CD4-positive, alpha-beta T cell treated with Interleukin-15 for 4 hours (primary cell): ENCODE data around the gene UXT.
"Not testable (repeated sequence)": the region's sequence is repeated elsewhere in the genome, so short reads cannot be mapped to it uniquely, and the experiment has no call there.

Source experiments
- DNase-seq: peaks from one replicate; pipeline ENCODE4 v3.0.0-alpha.2; 2020; ENCODE audit warnings: low spot score

Gene UXT, protein sequence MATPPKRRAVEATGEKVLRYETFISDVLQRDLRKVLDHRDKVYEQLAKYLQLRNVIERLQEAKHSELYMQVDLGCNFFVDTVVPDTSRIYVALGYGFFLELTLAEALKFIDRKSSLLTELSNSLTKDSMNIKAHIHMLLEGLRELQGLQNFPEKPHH

DNA sequence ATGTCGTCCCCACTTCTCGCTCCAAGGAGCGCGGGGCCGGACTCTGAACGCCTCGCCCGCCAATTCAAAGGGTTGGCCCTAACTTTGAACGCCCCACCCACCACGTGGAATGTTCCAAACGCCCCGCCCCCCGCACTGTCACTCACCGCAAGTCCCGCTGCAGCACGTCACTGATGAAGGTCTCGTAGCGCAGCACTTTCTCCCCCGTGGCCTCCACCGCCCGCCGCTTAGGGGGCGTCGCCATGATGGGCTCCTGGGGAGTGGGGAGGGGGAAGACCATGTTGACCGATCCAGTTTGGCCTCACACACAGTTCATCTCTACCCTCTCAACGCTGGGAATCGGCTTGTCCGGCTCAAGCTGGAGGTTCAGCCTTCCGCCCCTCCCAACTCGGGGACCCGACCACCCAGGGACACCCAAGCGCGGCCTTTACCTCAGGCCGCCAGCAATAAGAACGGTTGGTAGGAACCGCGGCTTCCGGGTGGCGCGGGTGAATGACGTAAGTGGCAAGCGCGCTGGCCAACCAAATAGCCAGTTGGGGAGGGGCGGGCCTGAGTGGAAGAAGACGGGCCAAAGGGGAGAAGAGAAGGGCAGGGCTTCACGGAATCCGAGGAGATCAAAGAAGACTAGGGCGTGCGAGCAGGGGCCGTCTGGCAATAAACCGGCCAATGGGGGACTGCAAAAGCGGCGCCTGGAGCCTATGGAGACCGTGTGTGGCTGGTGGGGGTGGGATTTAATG is at the start of gene UXT:
UXT (minus strand) TSS at position 497 of the 737 bp plus-strand sequence; CDS start at position 244, 253 bp downstream.
- peak; percentile 92 for DNase-seq

DNA sequence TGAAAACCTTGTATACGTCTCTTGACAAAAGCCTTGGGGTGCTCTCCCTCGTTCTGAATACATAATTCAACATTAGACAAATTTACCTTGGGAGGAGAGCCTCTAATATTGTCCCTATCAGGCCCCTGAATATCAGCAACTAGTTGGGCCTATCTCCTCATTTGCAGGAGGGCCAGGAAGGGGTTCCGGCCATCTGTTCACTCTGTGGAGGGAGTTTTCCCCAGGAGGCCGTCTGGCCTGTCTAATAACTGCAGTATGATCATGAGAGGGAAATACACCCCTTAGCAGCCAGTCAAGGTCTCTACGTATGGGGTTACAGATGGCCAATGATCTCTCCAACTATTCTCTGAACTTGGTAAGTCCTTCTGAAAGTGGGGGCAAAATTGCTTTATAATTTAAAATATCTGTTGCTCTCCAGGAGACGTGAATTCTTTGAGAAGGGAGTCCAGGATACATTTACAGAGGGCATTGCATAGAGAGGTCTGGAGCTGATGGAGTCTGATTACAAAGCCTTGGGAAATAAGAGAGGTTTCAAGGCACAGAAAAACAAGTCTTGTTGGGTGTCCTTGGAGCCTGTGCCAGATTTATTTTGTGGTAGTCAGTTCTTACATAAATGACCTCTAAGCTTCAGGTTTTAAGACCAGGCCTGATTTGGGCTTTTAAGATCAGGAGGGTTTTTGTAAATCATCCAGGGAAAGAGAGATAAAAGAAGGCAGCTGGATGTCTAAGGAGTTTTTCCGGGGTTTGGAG is 48.2 kb upstream of the UXT start:
- no peak for DNase-seq

DNA sequence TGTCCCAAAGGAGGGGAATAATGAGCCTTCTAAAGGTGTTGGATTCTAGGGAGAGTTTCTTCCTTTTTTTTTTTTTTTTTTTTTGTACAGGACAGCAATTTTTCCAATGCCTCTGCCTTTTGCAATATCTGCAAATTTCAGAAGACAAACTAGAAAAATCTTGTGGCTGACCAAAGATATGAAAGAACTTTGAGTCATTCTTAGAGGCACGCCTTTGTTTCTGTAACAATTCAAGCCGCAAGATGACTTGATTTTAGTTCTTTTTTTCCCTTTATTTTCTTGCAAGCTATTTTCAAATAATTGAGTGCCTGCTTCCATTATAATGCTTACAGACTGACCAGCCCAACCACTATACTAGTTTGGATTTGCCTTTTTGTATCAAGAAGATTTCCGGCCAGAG is 47.6 kb upstream of the UXT start:
- DNase-seq: no peak

DNA sequence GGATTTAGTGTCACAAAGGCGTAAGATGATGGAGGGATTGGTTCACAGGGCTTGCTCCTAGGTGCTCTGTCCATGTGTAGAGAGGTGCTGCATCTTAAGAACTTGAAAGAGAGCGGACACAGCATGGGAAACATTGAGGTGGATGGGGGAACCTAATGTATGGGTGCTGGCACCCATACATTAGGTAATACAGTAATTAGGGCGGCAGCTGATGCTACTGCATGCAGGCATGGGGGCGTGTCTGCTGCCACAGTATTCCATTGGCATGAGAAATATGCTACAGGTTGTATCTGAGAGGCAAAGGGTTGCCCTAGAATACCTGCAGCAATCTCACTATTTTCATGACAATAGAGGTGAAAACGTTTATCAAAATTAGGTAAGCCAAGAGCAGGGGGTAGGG is 45.8 kb upstream of the UXT start:
- DNase-seq: no peak

DNA sequence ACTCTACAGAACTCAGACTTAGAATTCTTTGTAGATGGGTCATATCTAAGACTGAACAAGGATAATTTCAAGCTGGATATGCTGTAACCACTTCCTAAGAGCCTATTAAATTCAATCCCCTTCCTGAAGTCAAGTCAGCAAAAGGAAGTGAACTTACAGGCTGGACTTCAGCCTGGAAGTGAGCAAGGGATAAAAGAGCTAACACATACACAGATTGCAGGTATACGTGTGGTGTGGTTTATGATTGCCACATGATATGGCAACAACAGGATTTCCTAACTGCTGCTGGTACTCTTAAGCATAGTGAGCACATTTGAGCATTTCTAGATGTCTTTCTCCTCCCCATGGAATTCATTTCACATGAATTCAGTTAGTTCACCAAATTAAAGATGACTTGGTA is 38.2 kb upstream of the UXT start:
- DNase-seq: no peak

DNA sequence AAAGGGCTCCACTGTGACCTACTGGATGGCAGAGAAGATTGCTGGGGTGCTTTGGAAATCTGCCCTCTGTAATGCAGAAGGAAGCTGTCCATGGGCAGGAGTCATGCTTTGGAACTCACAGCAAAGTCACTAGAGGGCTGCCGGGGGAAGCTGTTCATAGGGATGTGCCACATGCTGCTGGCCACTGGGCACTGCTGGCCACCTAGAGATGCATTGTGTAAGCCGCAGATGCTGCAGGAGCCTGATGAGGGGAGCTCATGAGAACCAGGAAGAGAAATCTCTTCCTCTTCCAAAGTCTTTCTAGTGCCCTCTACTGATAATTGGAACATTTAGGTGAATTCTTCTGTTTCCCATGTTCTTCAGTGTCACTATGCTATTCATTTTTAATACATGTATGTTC is 31.2 kb upstream of the UXT start:
- no peak for DNase-seq

DNA sequence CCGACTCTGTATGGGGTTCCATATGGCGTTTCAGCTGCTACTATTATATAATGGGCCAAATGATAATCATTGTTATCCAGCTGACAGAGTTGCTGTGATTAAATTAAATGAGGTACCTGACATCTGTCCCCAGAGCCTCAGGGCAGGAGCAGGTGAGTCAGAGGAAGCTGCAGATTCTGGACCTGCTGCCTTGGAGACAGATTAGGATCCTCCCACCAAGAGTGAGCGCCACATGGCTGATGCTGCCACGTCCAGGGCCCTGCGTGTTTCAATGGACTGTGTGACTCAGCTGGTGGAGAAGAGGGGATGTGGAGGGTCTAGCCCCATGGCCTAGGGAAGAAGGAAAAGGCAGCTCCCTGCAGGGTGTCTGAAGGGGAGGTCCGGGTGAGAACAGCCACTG is 28.3 kb upstream of the UXT start:
- no peak for DNase-seq

DNA sequence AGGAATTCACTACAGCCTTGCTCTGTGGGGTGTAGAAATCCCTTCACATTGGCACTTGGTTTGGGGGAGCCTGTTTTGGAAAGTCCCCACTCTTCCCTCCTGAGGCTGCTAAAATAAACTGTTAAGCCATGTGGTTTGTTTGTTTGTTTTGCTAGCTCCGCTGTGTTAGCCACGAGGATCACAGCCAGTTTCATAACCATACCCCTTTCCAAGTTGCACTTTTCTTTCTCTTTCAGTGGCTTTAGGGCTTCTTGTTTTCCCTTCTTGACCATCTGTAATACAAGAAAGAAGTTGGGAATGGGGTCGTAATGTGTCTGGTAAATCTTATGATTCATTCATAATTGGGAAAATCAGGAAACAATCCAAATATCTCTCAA is 24.8 kb upstream of the UXT start:
- DNase-seq: no peak

DNA sequence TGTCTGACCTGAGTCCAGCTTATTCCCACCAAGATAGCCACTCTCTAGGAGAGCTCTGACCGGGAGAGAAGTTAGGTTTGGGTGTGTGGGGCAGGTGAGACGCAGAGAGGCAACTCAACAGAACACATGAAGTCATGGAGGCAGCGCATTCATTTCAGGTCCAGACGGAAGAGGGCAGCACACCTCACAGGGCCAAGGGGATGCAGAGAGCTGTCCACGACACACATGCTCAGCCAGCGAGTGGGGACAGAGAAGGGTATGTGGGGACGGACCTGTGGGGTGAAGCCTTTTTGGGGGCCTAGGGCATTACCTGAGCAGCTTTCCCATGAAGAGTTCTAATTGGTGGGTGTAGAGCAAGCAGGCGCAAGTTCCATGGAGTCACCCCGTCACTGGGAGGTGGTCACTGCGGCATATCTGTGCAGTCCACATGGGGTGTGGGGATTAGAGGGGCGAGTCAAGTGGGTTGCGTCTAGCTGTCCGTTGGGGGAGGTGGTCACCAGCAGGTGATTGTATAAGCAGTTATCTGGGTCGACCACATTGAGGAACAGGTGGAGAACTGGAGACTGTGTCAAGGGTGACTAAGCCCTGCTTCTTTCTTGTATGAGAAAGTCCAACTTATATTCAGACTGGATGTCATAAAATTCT is 24.3 kb upstream of the UXT start:
- no peak for DNase-seq

DNA sequence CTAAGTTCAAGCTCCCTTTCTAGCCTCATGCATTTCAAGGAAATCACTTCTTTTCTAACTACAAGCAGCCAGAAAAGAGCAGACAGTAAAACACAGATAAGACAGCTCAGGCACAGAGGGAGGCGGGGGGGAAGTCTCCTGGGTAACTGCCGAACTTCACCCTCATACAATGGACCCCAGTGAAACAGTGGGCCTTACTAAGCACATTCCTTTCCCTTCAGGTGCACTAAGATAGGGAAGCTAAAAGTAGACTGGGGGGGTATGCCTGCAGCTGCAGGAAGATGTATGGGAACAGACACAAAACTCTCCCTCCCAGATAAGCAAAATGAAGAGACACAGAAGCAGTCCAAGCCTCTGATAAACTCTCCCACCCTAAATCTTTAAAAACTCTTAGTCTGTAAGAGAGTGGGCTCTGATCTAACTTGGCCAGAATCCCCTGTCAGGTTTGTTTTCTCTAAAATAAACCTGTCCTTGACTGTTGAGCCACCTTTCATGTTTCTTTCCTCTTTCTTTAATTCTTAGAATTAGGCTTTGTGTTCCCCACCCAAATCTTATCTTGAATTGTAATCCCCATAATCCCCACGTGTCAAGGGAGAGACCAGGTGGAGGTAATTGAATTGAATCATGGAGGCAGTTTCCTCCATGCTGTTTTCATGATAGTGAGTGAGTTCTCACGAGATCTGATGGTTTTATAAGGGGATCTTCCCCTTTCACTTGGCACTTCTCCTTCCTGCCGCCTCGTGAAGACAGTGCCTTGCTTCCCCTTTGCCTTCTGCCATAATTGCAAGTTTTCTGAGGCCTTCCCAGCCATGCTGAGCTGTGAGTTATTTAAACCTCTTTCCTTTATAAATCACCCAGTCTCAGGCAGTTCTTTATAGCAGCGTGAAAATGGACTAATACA is 17.2 kb upstream of the UXT start:
- not testable (repeated sequence) for DNase-seq

DNA sequence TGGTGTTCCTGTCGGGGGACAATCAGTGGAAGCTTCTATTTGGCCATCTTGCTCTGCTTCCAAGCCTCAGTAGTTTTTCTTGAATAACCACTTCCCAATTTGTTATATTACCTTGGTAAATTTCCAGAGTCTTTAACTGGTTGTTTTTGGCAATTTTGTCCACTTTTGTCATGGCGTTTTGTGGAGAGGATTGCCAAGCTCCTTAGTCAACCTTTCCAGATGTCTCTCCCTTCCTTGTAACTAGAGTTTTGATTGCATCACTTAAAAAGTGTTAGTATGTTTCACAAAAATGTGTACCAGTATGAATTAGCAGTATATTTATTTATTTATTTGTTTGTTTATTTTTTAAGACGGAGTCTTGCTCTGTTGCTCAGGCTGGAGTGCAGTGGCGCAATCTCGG is 15.8 kb upstream of the UXT start:
- DNase-seq: no peak

DNA sequence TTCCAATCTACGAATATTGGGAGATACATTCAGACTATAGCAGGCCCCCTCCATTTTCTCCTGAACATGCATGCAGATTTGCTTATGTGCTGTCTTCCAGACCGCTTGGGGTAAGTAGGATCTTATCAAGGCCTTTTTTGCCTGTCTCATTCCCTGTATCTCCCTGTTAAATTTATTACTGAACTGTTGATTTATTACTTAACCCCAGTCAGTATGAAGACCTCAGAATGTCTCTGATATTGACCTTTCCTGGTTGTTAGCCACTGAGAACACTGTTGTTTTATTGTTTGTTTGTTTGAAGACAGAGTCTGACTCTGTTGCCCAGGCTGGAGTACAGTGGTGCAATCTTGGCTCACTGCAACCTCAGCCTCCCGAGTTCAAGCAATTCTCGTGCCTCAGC is 6.8 kb upstream of the UXT start:
- DNase-seq: not testable (repeated sequence)

DNA sequence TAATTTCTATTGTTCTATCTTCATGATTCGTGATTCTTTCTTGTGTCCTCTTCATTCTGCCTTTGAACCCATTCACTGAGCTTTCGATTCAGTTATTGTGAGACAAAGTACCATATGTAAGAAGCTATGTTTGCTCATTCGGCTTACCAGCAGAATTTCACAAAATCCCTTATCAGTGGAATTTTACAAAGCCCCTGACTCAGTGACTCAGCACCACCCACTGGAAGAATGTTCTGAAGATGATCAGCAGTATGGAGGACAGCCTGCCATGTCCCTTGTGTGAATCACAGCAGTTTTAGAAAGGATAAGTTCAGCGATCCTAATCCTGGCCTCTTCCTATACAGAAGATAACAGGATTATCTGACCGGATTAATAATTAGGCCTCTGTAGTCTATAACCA is 5.8 kb upstream of the UXT start:
- no peak for DNase-seq

DNA sequence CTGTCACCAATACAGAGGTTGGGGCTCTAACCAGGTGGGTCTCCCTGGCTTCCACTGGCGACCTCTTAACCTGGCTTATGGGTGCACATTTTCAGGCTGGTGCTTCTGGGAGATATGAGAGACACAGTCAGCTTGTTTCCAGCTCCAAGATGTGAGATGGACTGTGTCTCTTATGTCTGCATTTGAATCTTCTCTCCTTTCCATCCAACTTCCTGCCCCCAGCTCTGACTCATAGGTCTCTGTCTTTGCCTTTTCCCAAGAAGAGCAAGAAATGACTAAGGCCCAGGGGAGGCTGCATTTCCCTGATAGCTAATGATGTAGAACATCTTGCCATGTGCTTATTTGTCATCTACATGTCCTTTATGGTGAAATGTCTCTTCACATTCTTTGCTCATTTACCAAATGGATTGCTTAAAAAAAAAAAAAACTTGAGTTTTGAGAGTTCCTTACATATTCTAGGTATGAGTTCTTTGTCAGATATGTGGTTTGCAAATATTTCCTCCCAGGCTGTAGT is 3.2 kb upstream of the UXT start:
- no peak for DNase-seq

DNA sequence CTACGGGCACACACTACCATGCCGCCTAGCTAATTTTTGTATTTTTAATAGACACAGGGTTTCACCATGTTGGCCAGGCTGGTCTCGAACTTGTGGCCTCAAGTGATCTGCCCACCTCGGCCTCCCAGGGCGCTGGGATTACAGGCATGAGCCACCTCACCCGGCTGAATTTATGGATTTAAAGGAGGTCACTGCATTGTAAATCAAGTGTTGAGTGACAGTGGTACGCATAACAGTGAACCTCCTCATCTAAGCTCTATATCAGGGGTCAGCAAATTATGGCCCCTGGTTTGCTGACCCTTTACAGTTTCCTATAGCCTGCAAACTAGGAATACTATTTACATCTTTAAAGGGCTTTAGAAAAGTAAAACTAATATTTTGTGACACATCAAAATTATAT is 2.6 kb upstream of the UXT start:
- DNase-seq: no peak

DNA sequence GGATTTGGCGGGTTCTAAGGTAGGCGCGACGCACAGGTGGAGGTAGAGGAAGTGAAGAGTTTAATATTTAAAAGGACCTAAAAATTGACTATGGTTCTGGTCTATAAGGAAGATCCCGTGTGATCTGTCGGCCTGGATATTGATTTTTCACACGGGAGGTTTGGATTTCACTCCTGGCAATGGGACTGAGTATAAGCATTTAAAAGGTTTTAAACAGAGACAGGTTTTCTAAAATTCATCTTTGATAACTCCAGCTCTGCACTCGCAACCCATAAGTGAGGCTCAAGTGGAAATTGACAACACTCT is 394 bp upstream of the UXT start:
- DNase-seq: no peak

DNA sequence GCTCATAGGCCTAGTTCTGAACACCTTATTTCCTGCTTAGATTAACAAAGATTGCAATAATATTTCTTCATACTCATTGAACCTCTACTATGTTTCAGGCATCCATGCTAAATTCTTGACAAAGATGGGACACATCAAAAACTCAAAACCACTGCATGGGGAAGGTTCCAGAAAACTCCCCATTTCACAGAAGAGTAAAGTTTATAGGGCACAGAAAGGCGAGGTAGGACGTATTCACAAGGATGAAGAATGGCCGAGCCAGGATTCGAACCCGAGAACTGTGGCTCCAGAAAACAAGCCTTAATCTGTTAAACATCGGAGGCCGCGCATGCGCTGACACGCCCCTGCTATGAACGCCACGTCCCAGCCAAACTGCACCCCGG is 688 bp downstream of the UXT start:
- DNase-seq: no peak

DNA sequence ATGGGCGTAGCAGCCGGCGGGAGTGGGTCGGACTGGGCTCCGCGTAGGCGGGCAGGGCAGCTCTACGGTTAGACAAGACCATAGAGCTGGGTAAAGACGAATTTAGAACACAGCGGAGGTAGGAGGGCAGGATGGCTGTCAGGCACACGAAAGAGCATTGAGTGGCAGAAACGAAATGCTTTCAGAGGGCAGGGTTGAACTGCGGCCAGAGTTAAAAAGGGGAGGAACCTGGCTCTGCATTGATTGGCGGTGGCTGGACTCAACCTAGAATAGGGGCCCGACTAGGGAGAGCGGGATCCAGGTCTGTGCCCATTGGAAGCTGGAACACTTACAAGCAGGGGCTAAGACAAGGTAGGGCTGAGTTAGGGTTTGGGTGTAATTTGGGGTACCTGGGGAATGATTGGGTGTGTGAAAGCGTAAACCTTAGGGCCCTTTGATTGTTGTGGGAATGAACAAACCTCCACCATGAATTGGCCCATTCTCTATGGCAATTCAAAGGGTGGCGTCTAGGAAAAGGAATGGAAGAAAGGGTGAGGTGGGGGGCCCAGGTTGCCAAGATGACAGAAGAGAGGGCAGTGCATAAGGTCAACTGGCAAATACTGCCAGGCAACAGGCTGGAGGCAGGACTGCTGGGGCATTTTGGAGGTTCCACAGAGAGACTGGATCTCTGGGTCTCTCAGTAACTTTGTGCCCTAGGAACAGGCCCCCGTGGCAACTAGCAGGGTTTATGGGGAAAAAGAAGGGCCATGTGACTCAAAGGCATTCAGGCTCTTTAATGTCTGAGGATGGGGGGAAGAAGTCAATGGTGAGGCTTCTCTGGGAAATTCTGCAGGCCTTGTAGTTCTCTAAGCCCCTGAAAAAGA is 7.7 kb downstream of the UXT start:
- no peak for DNase-seq

DNA sequence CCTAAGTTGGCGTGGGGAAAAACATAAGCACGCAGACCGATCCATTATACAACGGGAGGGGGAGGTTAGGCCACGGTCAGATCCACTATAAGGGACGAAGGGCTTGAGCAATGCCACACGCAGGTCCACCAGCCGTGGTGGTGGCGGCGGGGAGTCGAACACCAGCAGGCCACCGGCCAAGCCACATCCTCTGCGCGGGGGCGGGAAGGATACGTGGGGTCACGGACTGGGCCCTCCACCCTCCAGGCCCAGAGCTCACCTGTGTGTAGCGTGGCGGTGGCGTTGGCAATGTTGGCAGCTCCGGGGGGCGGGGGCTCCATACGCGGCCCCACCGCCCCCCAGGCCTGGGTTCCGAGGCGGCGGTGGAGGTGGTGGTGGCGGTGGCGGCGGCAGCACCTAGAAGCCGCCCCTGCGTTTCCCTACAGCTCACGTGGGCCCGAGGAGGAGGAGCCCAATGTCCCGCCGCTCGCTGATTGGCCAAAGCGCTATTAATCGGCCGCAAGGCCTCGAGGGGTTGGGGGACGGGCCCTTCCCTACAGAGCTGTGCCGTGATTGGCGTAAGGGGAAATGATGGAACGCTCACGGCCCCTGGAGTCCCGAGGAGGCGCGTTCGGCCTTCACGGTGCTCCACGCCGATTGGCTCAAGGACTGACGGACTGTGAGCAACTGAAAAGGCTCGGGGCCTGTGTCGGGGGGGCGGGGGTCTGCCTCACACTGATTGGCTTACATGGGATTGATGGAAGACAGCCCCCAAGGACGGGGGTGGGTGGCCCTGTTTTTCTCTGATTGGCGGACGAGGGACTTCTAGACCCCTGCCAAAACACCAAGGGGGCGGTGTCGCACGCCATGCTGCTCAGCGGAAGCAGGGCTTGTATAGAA is 8.6 kb downstream of the UXT start, which contains the start of gene ELK1:
ELK1 (minus strand) TSS at position 400 of the 879 bp plus-strand sequence. CDS start 9,122 bp downstream, outside the sequence.
- peak; percentile 92 for DNase-seq

DNA sequence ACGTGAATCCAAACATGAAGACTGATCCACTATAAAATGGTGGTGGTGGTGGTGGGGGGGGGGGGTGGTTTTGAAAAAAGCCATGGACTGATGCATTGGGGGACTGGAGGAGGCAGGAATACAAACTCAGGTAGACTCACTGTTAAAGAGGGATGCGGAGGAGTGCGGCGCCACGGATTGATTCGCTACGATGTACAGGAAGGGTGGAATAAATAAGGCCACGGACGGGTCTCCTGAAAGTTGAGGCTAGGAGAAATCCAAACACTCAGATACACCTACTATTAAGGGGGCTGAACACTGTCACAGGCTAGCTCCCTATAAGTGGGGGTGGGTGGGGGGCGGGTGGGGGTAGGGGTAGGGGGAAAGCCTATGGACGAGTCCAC is 9.2 kb downstream of the UXT start:
- no peak for DNase-seq
